BE2C (cell line): ENCODE data around the gene GALNT16.
"Not testable (repeated sequence)": the region's sequence is repeated elsewhere in the genome, so short reads cannot be mapped to it uniquely, and the experiment has no call there.

Experiments
- DNase-seq: peaks from one replicate; pipeline ENCODE4 v3.0.0-alpha.2; 2020
- H3K27me3 ChIP-seq: fragments of 250-450 bp; sonication (Bioruptor Pico); 2 replicates; pipeline ENCODE4 v1.5.1; 2020; ENCODE audit warnings: mild to moderate bottlenecking
- H3K36me3 ChIP-seq: fragments of 250-450 bp; sonication (Bioruptor Pico); 2 replicates; pipeline ENCODE4 v1.5.1; 2020; ENCODE audit warnings: mild to moderate bottlenecking
- H3K4me1 ChIP-seq: fragments of 250-450 bp; sonication (Bioruptor Pico); 2 replicates; pipeline ENCODE4 v1.5.1; 2020
- H3K4me3 ChIP-seq: 2 replicates; pipeline ENCODE4 v1.5.1; 2011; ENCODE audit warnings: low read depth, low read length
- H3K9me3 ChIP-seq: fragments of 250-450 bp; sonication (Bioruptor Pico); 2 replicates; pipeline ENCODE4 v1.5.1; 2020
- CTCF ChIP-seq: IDR thresholded peaks from 2 replicates; pipeline ENCODE4 v1.5.1; 2012; ENCODE audit warnings: mild to moderate bottlenecking, low read depth, low read length

GALNT16 gene

DNA sequence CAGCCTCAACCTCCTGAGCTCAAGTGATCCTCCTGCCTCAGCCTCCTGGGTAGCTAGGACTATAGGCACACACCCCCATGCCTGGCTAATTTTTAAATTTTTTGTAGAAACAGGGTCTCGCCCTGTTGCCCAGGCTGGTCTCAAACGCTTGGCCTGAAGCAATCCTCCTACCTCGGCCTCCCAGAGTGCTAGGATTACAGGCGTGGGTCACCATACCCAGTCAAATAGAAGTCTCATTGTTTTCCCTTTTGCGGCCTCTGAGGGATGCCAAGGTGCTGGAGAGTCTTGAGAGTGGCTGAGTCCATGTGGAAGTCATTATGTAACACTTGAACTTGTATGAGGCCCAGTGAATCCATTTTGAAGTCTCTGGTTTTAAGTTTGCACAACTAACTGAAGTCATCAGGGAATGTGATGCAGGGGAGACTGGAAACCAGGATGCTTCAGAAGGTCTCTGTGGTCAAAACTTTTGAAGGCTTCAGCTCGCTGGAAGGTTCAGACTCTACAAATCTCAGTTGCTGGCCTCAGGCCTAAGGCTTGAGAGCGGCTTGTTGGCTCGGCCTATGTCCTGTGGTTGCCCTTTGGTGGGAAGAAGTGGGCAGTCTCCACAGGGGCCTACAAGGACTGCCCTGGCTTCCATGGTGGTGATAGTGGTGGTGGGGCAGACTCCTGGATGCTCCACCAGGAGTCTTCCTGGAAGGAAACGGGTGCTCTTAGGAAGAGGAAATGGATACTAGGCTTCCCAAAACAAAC, 29.2 kb downstream of the GALNT16 start:
- Histone ChIP-seq H3K4me1 (peaks cover 14% of the 10 kb centered on the region), H3K36me3 (no peaks in the 10 kb centered on the region), H3K27me3 (no peaks in the 10 kb centered on the region), H3K4me3 (no peak overlapping the region), H3K9me3 (no peaks in the 10 kb centered on the region)
- no peak for TF ChIP-seq CTCF
- DNase-seq: no peak

- no peak for DNase-seq
- Histone ChIP-seq H3K36me3 (no peaks in the 10 kb centered on the region), H3K9me3 (no peaks in the 10 kb centered on the region), H3K27me3 (no peaks in the 10 kb centered on the region), H3K4me3 (no peak overlapping the region), H3K4me1 (peaks cover 14% of the 10 kb centered on the region)
- TF ChIP-seq CTCF: no peak
These were observed 30.0 kb downstream of the GALNT16 start for GRCh38 chr14:69289811-69290520.

GRCh38 chr14:69290881-69291280, 30.9 kb downstream of the GALNT16 start:
- peaks cover 14% of the 10 kb centered on the region for H3K4me1 ChIP-seq
- not testable (repeated sequence) for H3K36me3 ChIP-seq, DNase-seq, H3K4me3 ChIP-seq, H3K27me3 ChIP-seq, H3K9me3 ChIP-seq

GRCh38 chr14:69291396-69291795, 31.4 kb downstream of the GALNT16 start:
- Histone ChIP-seq H3K4me3 (no peak overlapping the region), H3K27me3 (no peaks in the 10 kb centered on the region), H3K9me3 (no peaks in the 10 kb centered on the region), H3K36me3 (no peaks in the 10 kb centered on the region), H3K4me1 (peaks cover 14% of the 10 kb centered on the region)
- DNase-seq: no peak
- TF ChIP-seq CTCF: no peak

DNA sequence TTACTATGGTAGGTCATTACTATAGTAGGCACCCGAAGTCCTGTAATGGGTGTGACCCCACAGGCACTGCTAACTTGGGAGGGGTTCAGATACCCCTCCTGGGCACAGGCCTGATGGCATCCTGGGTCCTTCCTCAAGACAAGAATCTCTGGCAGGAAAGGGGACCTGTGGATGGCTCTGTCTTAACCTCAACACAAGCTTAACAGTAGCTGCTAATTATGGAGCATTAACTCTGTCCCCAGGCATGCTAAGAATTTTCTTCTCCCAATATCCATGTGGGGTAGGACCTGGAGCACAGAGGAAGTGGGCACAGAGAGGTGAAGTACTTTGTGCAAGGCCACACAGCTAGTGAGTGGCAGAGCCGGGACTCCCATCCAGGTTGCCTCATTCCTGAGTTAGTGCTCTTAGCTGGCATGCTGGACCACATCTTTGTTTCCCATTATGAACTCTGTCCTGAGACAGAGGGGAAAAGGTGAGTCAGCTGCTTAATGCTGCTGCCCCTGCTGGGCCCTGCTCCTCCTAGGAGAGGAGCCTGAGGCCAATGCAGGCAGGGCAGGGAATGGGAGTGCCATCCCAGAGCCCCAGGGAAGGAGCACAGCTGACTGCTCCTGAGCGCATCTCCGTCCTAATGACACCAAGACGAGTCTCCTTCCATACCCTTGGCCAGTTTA, 32.1 kb downstream of the GALNT16 start:
- H3K4me3 ChIP-seq: no peak overlapping the region
- H3K36me3 ChIP-seq: no peaks in the 10 kb centered on the region
- DNase-seq: no peak
- TF ChIP-seq CTCF: no peak
- H3K4me1 ChIP-seq: peaks cover 11% of the 10 kb centered on the region
- H3K27me3 ChIP-seq: no peaks in the 10 kb centered on the region
- H3K9me3 ChIP-seq: no peaks in the 10 kb centered on the region

GRCh38 chr14:69298131-69299071, 38.4 kb downstream of the GALNT16 start:
- no peak overlapping the region for H3K4me3 ChIP-seq
- TF ChIP-seq CTCF: no peak
- no peak for DNase-seq
- no peaks in the 10 kb centered on the region for H3K36me3 ChIP-seq
- no peaks in the 10 kb centered on the region for H3K4me1 ChIP-seq
- H3K9me3 ChIP-seq: no peaks in the 10 kb centered on the region
- no peaks in the 10 kb centered on the region for H3K27me3 ChIP-seq
